OCI-LY1 (cell line): ENCODE measurements around the gene USP40.
"Not testable (repeated sequence)": the region's sequence is repeated elsewhere in the genome, so short reads cannot be mapped to it uniquely, and the experiment has no call there.

Experiments used
- H2AFZ ChIP-seq: fragments of 200-600 bp; sonication (generic), shearing (Covaris generic); 2 replicates; pipeline ENCODE4 v1.6.0; 2014; ENCODE audit warnings: antibody characterized with exemption, mild to moderate bottlenecking, low read length
- H3F3A ChIP-seq: fragments of 200-600 bp; sonication (generic), shearing (Covaris generic); 2 replicates; pipeline ENCODE4 v1.6.0; 2014; ENCODE audit warnings: mild to moderate bottlenecking, antibody characterized with exemption, low read length, moderate library complexity; ENCODE audit not compliant: insufficient read depth
- H3K27ac ChIP-seq: fragments of 200-600 bp; sonication (generic); 2 replicates; pipeline ENCODE4 v1.5.1; 2014; ENCODE audit warnings: low read length, mixed run types, mild to moderate bottlenecking, low read depth; ENCODE audit not compliant: poor library complexity, severe bottlenecking
- H3K27me3 ChIP-seq: fragments of 200-600 bp; sonication (generic); 2 replicates; pipeline ENCODE4 v1.6.0; 2014; ENCODE audit warnings: antibody characterized with exemption, mild to moderate bottlenecking, low read length, moderate library complexity; ENCODE audit not compliant: insufficient read depth
- H3K36me3 ChIP-seq: fragments of 200-600 bp; sonication (generic); 2 replicates; pipeline ENCODE4 v1.6.1; 2014; ENCODE audit warnings: mild to moderate bottlenecking, antibody characterized with exemption, low read length, moderate library complexity, mixed read lengths; ENCODE audit not compliant: insufficient read depth
- H3K4me1 ChIP-seq: fragments of 200-600 bp; sonication (generic); 2 replicates; pipeline ENCODE4 v1.5.1; 2014; ENCODE audit warnings: mild to moderate bottlenecking, low read length, moderate library complexity; ENCODE audit not compliant: insufficient read depth, severe bottlenecking
- H3K4me2 ChIP-seq: fragments of 200-600 bp; sonication (generic), shearing (Covaris generic); 2 replicates; pipeline ENCODE4 v1.6.1; 2014; ENCODE audit warnings: low read length
- H3K4me3 ChIP-seq: fragments of 200-600 bp; sonication (generic); 2 replicates; pipeline ENCODE4 v1.5.1; 2014; ENCODE audit warnings: low read length, low read depth, mild to moderate bottlenecking, mixed read lengths; ENCODE audit not compliant: poor library complexity, severe bottlenecking
- H3K79me2 ChIP-seq: fragments of 200-600 bp; shearing (Covaris generic); 2 replicates; pipeline ENCODE4 v1.6.1; 2016; ENCODE audit warnings: mixed run types, low read length, mixed read lengths; ENCODE audit not compliant: insufficient read depth
- H3K9ac ChIP-seq: fragments of 200-600 bp; sonication (generic), shearing (Covaris generic); 2 replicates; pipeline ENCODE4 v1.6.1; 2014; ENCODE audit warnings: mild to moderate bottlenecking, low read length, mixed read lengths
- H3K9me2 ChIP-seq: fragments of 200-600 bp; sonication (generic), shearing (Covaris generic); 2 replicates; pipeline ENCODE4 v1.6.1; 2014; ENCODE audit warnings: low read depth, mild to moderate bottlenecking, low read length, mixed read lengths
- H3K9me3 ChIP-seq: fragments of 200-600 bp; shearing (Covaris generic); 2 replicates; pipeline ENCODE4 v1.6.1; 2014; ENCODE audit warnings: low read length, mixed read lengths
- H4K20me1 ChIP-seq: fragments of 200-600 bp; sonication (generic), shearing (Covaris generic); 2 replicates; pipeline ENCODE4 v1.6.0; 2016; ENCODE audit warnings: mild to moderate bottlenecking, low read length; ENCODE audit not compliant: insufficient read depth
- CTCF ChIP-seq: fragments of 200-600 bp; sonication (generic), shearing (Covaris generic); IDR thresholded peaks from 2 replicates; pipeline ENCODE4 v1.5.1; 2017; ENCODE audit warnings: mild to moderate bottlenecking, antibody characterized with exemption, low read length, moderate library complexity, mixed read lengths
- EZH2 ChIP-seq: fragments of 200-600 bp; sonication (generic), shearing (Covaris generic); IDR thresholded peaks from 2 replicates; pipeline ENCODE4 v1.8.0; 2017; ENCODE audit warnings: borderline replicate concordance, mixed run types, mild to moderate bottlenecking, antibody characterized with exemption, low read length, moderate library complexity, mixed read lengths

The USP40 gene

GRCh38 chr2:233597522-233597921, 30.9 kb upstream of the USP40 start:
- Histone ChIP-seq H3K4me1 (peaks cover 11% of the 10 kb centered on the region), H3K9me3 (0 out of 2 replicates have a peak, but pooled peaks cover 2% of the 10 kb centered on the region), H3K4me2 (no peak overlapping the region), H3F3A (no peaks in the 10 kb centered on the region), H3K27me3 (no peaks in the 10 kb centered on the region), H2AFZ (no peak overlapping the region), H3K9me2 (no peaks in the 10 kb centered on the region), H3K9ac (no peak overlapping the region), H4K20me1 (no peaks in the 10 kb centered on the region), H3K27ac (no peak overlapping the region), H3K79me2 (no peaks in the 10 kb centered on the region), H3K36me3 (no peaks in the 10 kb centered on the region), H3K4me3 (no peak overlapping the region)
- TF ChIP-seq EZH2 (no peak), CTCF (no peak)

- H3K27ac ChIP-seq: peak overlapping the region; percentile 20
- H3K27me3 ChIP-seq: no peaks in the 10 kb centered on the region
These were observed 26.6 kb upstream of the USP40 start for GRCh38 chr2:233593201-233593600.

GRCh38 chr2:233592706-233593105, 26.1 kb upstream of the USP40 start:
- not testable (repeated sequence) for H3K27me3 ChIP-seq, H2AFZ ChIP-seq, H3K9me2 ChIP-seq, H3K9ac ChIP-seq, H4K20me1 ChIP-seq, H3K36me3 ChIP-seq, H3K4me3 ChIP-seq, H3K79me2 ChIP-seq, H3K4me2 ChIP-seq, H3K9me3 ChIP-seq, H3F3A ChIP-seq
- H3K4me1 ChIP-seq: peaks cover 15% of the 10 kb centered on the region
- H3K27ac ChIP-seq: peak overlapping the region; percentile 20

More at GRCh38 chr2:233593201-233593600, 26.6 kb upstream of the USP40 start:
- no peaks in the 10 kb centered on the region for H3K36me3 ChIP-seq
- no peak overlapping the region; the same call in 1 of the 2 replicates for H3K4me2 ChIP-seq
- TF ChIP-seq EZH2: no peak
- TF ChIP-seq CTCF: no peak
- H2AFZ ChIP-seq: no peak overlapping the region
- H3K9me3 ChIP-seq: no peaks in the 10 kb centered on the region
- H4K20me1 ChIP-seq: no peaks in the 10 kb centered on the region
- no peaks in the 10 kb centered on the region for H3F3A ChIP-seq
- H3K4me3 ChIP-seq: no peak overlapping the region
- peaks cover 11% of the 10 kb centered on the region for H3K4me1 ChIP-seq
- no peak overlapping the region for H3K9ac ChIP-seq
- H3K79me2 ChIP-seq: no peaks in the 10 kb centered on the region
- H3K9me2 ChIP-seq: no peaks in the 10 kb centered on the region

GRCh38 chr2:233588400-233588799, 21.8 kb upstream of the USP40 start:
- no peak overlapping the region for H3K27ac ChIP-seq
- no peaks in the 10 kb centered on the region for H3K9me3 ChIP-seq

More at GRCh38 chr2:233588400-233588799, 21.8 kb upstream of the USP40 start:
- Histone ChIP-seq H3K9me2 (no peaks in the 10 kb centered on the region), H3F3A (no peaks in the 10 kb centered on the region), H3K27me3 (no peaks in the 10 kb centered on the region), H3K79me2 (no peaks in the 10 kb centered on the region), H3K4me3 (no peak overlapping the region), H3K4me2 (no peak overlapping the region), H3K4me1 (peaks cover 20% of the 10 kb centered on the region), H3K36me3 (no peaks in the 10 kb centered on the region), H2AFZ (no peak overlapping the region), H4K20me1 (no peaks in the 10 kb centered on the region), H3K9ac (no peak overlapping the region)
- TF ChIP-seq CTCF: no peak
